Bronchial epithelial cell (primary cell): ENCODE measurements around the gene SINHCAF. TPM values are rescaled to one million over a fixed set of nuclear protein-coding genes. Genes with fewer than 3 reads are reported as not detected.

Experiments used
- DNase-seq: peaks from one replicate; pipeline ENCODE4 v3.0.0-alpha.2; 2010; ENCODE audit warnings: low read depth
- FAIRE-seq: peaks from 2 replicates; lab custom pipeline; 2011; peaks lifted over from hg19 to GRCh38; lab: Jason Lieb, UNC
- H3K27me3 ChIP-seq: 2 replicates; pipeline ENCODE4 v1.5.1; 2011; ENCODE audit warnings: low read length; ENCODE audit not compliant: control insufficient read depth, insufficient read depth
- H3K36me3 ChIP-seq: 2 replicates; pipeline ENCODE4 v1.5.1; 2011; ENCODE audit warnings: low read length; ENCODE audit not compliant: control insufficient read depth, insufficient read depth
- H3K4me3 ChIP-seq: 2 replicates; pipeline ENCODE4 v1.5.1; 2011; ENCODE audit warnings: mild to moderate bottlenecking, low read depth, low read length, control low read depth
- total RNA-seq: library from RNA; depleted of rRNA; stranded (reverse); fragments of >200 nt; gene quantifications from 2 replicates; pipeline ENCODE4 v1.2.1, GENCODE V29; 2014
- TF ChIP-seq, protein P1 (sequence below): IDR thresholded peaks from 2 replicates; pipeline ENCODE4 v1.5.1; 2011; ENCODE audit warnings: mild to moderate bottlenecking, moderate library complexity, low read length, control low read depth, inconsistent platforms; ENCODE audit not compliant: insufficient read depth, severe bottlenecking

The SINHCAF gene
- total RNA-seq, 1 donor from 2014 or later: 182 TPM

DNA sequence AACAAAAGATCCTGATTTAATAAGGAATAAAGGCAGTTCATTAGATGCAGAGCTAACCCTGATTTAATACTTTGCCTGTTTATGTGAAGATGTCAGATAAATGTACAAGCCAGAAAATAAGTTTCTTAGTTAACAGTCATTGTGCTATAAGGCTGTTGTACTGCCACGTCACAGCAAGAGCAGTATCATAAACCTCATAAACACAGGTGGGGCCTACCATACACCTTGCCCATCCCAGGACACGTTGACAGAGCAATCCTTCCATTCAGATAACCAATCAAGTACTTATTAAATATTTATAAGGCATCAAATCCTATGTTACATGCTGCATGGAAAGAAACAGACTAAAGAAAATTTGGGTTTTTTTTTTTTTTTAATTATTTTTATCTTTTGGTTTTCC, 36.5 kb downstream of the SINHCAF start:
- Histone ChIP-seq H3K36me3 (peaks cover 5% of the 10 kb centered on the region), H3K4me3 (no peak overlapping the region), H3K27me3 (no peaks in the 10 kb centered on the region)
- FAIRE-seq (no peak), DNase-seq (no peak)
- TF ChIP-seq, protein P1, sequence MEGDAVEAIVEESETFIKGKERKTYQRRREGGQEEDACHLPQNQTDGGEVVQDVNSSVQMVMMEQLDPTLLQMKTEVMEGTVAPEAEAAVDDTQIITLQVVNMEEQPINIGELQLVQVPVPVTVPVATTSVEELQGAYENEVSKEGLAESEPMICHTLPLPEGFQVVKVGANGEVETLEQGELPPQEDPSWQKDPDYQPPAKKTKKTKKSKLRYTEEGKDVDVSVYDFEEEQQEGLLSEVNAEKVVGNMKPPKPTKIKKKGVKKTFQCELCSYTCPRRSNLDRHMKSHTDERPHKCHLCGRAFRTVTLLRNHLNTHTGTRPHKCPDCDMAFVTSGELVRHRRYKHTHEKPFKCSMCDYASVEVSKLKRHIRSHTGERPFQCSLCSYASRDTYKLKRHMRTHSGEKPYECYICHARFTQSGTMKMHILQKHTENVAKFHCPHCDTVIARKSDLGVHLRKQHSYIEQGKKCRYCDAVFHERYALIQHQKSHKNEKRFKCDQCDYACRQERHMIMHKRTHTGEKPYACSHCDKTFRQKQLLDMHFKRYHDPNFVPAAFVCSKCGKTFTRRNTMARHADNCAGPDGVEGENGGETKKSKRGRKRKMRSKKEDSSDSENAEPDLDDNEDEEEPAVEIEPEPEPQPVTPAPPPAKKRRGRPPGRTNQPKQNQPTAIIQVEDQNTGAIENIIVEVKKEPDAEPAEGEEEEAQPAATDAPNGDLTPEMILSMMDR: no peak

DNA sequence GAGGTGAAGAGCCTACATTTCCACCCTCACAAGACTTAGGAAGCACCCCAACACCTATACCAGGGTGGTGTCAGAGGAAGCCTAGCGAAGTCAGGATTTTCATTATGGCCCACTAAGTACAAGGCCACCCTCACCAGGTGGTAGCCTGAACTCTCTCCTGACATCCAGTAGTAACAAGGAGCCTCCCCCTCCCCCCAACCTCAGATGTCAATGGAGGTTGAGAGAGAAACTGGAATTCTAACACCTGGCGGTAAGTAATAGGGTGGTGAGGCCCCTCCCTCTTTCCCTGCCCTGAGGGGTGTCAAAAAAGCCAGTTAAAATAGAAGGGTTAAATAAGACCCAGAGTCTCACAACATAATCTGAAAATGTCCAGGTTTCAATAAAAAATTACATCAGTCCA, 37.6 kb downstream of the SINHCAF start:
- TF ChIP-seq, protein P1: no peak
- FAIRE-seq: no peak
- Histone ChIP-seq H3K4me3 (no peak overlapping the region), H3K27me3 (no peaks in the 10 kb centered on the region), H3K36me3 (peaks cover 5% of the 10 kb centered on the region)
- DNase-seq: no peak

DNA sequence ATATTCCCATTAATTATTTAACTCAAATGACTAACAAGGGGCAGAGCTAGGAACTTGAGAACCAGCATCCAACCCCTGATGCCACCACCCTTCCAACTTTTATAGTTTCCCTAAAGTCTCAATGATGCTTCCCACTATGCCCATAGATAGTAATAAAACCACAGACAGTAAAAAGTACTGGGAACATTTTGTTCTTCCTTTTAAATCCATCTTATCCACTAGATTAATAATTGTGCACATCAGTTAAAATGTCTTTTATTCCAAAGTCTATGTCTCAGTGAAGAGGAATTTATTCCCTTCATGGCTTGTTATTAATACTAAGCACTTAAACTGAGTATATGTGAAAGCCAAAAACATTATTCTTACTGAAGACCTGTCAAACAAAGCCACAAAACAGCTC, 45.8 kb downstream of the SINHCAF start:
- peaks cover 6% of the 10 kb centered on the region for H3K36me3 ChIP-seq
- no peak overlapping the region for H3K4me3 ChIP-seq
- DNase-seq: no peak
- H3K27me3 ChIP-seq: no peaks in the 10 kb centered on the region
- TF ChIP-seq, protein P1: no peak
- FAIRE-seq: no peak

DNA sequence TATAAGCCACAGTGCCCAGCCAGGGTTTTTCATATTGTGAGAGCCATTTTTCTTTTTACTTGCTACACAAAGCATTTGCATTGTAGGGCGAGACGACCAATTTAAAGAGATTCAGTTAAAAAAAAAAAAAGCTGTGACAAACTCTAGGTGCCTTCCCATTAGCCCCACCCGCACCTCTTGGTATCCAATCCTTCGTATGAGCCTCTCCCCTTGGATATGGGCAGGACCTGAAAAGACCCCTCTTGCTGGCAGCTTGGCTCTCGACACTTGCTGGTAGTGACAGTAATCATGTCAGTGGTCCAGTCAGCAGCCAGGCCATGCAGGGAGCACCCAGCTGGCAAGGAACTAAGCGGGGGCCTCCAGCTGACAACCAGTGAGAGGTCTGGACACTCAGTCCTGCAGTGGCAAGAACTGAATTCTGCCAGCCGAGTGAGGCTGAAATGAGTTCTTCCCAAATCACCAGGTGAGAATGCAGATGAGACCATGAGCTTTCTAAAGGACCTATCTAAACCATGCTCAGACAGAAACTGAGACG, 46.5 kb downstream of the SINHCAF start:
- TF ChIP-seq, protein P1: no peak
- no peaks in the 10 kb centered on the region for H3K27me3 ChIP-seq
- no peak for FAIRE-seq

DNA sequence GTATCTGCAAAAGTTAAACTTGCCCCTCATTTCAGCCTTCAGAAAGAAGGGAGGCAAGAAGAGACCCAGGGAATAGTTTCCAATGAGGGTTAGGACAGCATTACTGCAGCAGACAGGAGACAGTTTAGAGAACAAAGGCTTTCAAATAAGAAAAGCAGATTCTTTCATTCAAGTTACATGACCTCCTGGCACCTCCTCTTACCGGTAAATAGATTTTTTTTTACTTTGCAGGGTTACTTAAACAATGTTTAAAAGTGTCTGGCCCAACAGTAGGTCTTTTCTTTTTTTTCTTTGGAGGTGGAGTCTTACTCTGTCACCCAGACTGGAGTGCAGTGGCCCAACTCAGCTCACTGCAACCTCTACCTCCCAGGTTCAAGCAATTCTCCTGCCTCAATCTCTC, 47.1 kb downstream of the SINHCAF start:
- DNase-seq: no peak
- Histone ChIP-seq H3K27me3 (no peaks in the 10 kb centered on the region), H3K4me3 (no peak overlapping the region), H3K36me3 (peaks cover 6% of the 10 kb centered on the region)
- FAIRE-seq: no peak
- TF ChIP-seq, protein P1: no peak

More for the DNA sequence above, 46.5 kb downstream of the SINHCAF start:
- no peak for DNase-seq
- Histone ChIP-seq H3K4me3 (no peak overlapping the region), H3K36me3 (peaks cover 6% of the 10 kb centered on the region)

DNA sequence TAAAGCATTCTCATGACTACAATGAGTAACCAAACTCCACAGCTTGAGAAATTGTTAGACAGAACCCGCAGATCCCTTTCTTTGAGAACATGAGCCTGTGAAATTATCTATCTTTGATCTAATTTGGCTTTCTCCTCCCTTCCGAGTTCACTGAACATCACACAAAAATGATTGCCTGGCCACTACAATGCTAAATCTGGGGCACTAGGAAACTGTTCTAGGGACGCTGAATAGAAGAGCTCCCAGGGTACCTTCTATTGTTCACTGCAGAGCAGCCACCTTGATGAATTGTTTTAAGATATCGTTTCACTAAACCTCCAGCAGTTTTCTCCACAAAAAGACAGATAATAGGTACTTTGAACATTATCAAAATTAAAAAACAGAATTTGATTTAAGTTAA, 47.5 kb downstream of the SINHCAF start:
- H3K36me3 ChIP-seq: peaks cover 5% of the 10 kb centered on the region
- TF ChIP-seq, protein P1: no peak
- DNase-seq (no peak), FAIRE-seq (no peak)
- no peak overlapping the region for H3K4me3 ChIP-seq
- H3K27me3 ChIP-seq: no peaks in the 10 kb centered on the region
